Gastrocnemius medialis (tissue), 4 donors: ENCODE results near the gene MAP2K5. TPM values are rescaled to one million over a fixed set of nuclear protein-coding genes. Genes with fewer than 3 reads are reported as not detected.

ENCODE experiments used
- ATAC-seq, 2 donors: fragments of 150-250 bp; one replicate each; pipeline ENCODE4 v1.9.1; 2016
- DNase-seq, 2 donors: peaks; one replicate each; pipeline ENCODE4 v3.0.0-alpha.2; 2019
- H3K27ac ChIP-seq, 4 donors: fragments of 200-600 bp; sonication (generic); 1 replicate in 1 of 4; 2 replicates in 3 of 4; pipeline ENCODE4 v1.5.1; 2016 to 2018; ENCODE audit warnings: mild to moderate bottlenecking in 2 of 4, moderate library complexity in 1 of 4
- H3K27me3 ChIP-seq, 3 donors: fragments of 200-600 bp; sonication (generic) in 2 of 3; 1 replicate in 1 of 3; 2 replicates in 2 of 3; pipeline versions ENCODE4 v1.5.1 to v1.6.0; 2016 to 2019; ENCODE audit warnings: mild to moderate bottlenecking in 1 of 3, moderate library complexity in 1 of 3
- H3K36me3 ChIP-seq, 2 donors: fragments of 200-600 bp; sonication (generic) in 1 of 2; one replicate each; pipeline ENCODE4 v1.5.1; 2017 to 2018
- H3K4me1 ChIP-seq, 2 donors: fragments of 200-600 bp; sonication (generic) in 1 of 2; one replicate each; pipeline ENCODE4 v1.5.1; 2016 to 2017; ENCODE audit warnings: mild to moderate bottlenecking in 2 of 2
- H3K4me3 ChIP-seq, 4 donors: fragments of 200-600 bp; sonication (generic) in 3 of 4; 1 replicate in 1 of 4; 2 replicates in 3 of 4; pipeline ENCODE4 v1.5.1; 2016 to 2019; ENCODE audit warnings: mild to moderate bottlenecking in 2 of 4
- H3K9me3 ChIP-seq, 3 donors: fragments of 200-600 bp; sonication (generic) in 2 of 3; 1 replicate in 1 of 3; 2 replicates in 2 of 3; pipeline ENCODE4 v1.5.1; 2016 to 2019
- POLR2A ChIP-seq, 2 donors: fragments of 450-650 bp; IDR thresholded peaks; one replicate each; pipeline ENCODE4 v1.6.1; 2017; ENCODE audit warnings: antibody characterized with exemption in 2 of 2, mild to moderate bottlenecking in 2 of 2, moderate library complexity in 2 of 2
- in situ Hi-C, 4 donors: fragments of 200-750 bp; cut with MboI; loops; one replicate each; pipeline versions ENCODE4 v1.15.0 to v1.8.0; 2017; ENCODE audit warnings: low sequenced_read_pairs in 4 of 4
- intact Hi-C: fragments of 100-400 bp; cut with DNase I; formaldehyde crosslinking; loops from one replicate; pipeline ENCODE4 v1.15.1; 2023; ENCODE audit warnings: low total_unique reads
- total RNA-seq, 4 donors: library from RNA; depleted of rRNA; stranded (reverse); fragments of >200 nt; gene quantifications; one replicate each; pipeline versions ENCODE4 v1.1.0 to v1.2.3, GENCODE V29; 2016
- TF ChIP-seq, protein P1 (sequence below), 5 experiments: fragments of 450-650 bp in 3 of 5; fragments of 200-600 bp in 2 of 5; sonication (generic) in 2 of 5; IDR thresholded peaks in 4 of 5; conservative IDR thresholded peaks in 1 of 5; 1 replicate in 4 of 5; 2 replicates in 1 of 5; pipeline ENCODE4 v1.5.1; 2016 to 2019; ENCODE audit warnings: antibody characterized with exemption in 5 of 5, mild to moderate bottlenecking in 3 of 5, moderate library complexity in 3 of 5

The MAP2K5 gene
- total RNA-seq, 4 donors from 2014 or later = 5.9 to 6.8 (median 6.4) TPM

DNA sequence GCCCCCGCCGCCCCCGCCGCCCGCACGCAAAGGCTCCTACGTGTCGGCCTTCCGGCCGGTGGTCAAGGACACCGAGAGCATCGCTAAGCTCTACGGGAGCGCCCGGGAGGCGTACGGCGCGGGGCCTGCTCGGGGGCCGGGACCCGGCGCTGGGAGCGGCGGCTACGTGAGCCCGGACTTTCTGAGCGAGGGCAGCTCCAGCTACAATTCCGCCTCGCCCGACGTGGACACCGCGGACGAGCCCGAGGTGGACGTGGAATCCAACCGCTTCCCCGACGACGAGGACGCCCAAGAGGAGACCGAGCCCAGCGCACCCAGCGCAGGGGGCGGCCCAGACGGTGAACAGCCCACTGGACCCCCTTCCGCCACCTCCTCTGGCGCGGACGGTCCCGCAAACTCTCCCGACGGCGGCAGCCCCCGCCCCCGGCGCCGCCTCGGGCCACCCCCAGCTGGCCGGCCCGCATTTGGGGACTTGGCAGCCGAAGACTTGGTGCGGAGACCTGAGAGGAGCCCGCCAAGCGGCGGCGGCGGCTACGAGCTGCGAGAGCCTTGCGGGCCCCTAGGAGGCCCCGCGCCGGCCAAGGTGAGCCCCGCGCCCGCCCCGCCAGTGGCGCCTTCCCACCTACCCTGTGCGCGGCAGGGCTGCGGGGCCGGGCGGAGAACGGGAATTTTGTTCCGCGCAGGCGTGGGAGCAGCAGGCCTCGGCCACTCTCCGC is 285.2 kb downstream of the MAP2K5 start:
- no peak overlapping the region for H3K27ac ChIP-seq
- in situ Hi-C loops (loop anchor here in 2 of 4 donors (25.0 kb wide), 2 partner anchors 290 to 890 kb away; partner anchors contain the start of gene MAP2K5 (in 1 of the 2)), intact Hi-C loops (no loop called here)
- ATAC-seq = no peak
- peaks cover 5 to 11% of the 10 kb centered on the region in 2 donors for H3K4me1 ChIP-seq
- peaks cover 91 to 95% (median 95%) of the 10 kb centered on the region in 3 donors for H3K27me3 ChIP-seq
- DNase-seq = no peak
- H3K4me3 ChIP-seq = no peak overlapping the region
- H3K9me3 ChIP-seq = no peaks in the 10 kb centered on the region
- no peaks in the 10 kb centered on the region for H3K36me3 ChIP-seq
- TF ChIP-seq, protein P1, sequence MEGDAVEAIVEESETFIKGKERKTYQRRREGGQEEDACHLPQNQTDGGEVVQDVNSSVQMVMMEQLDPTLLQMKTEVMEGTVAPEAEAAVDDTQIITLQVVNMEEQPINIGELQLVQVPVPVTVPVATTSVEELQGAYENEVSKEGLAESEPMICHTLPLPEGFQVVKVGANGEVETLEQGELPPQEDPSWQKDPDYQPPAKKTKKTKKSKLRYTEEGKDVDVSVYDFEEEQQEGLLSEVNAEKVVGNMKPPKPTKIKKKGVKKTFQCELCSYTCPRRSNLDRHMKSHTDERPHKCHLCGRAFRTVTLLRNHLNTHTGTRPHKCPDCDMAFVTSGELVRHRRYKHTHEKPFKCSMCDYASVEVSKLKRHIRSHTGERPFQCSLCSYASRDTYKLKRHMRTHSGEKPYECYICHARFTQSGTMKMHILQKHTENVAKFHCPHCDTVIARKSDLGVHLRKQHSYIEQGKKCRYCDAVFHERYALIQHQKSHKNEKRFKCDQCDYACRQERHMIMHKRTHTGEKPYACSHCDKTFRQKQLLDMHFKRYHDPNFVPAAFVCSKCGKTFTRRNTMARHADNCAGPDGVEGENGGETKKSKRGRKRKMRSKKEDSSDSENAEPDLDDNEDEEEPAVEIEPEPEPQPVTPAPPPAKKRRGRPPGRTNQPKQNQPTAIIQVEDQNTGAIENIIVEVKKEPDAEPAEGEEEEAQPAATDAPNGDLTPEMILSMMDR (IDR thresholded peaks at IDR 0.05 in 4 of 5, conservative IDR thresholded peaks at IDR 0.05 in 1 of 5) = no peak
- TF ChIP-seq POLR2A (IDR thresholded peaks at IDR 0.05) = no peak

DNA sequence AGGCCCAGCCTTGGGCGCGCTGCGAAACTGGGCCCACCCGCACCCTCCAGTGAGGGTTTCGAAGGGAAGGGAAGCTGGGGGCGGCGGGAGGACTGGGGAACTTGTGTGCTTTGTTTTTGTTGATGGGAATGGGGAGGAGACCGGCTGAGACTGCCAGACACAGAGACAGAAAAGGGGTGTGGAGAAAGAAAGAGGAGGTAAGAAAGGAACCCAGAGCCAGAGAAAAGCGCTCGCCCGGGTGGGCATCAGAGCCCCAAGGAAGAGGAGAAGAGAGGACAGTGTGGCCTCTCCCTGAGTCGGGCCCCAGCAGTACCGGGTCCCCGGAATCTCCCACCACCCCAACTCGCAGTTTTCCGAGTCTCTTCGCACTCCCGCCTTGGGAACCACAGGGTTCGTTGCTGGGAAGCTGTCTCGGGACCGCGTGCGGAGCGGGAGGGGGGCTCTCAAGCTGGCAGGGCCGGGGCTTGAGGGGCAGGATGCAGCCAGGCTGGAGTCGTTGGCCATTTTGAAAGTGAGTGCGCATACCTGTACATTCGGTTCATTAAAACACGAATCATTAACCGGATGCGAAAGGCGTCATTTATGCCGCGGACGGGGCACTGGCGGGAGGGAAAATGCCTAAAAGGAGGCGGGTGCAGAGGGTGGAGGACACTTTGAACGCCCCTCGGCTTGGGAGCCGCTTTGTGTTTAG is 285.9 kb downstream of the MAP2K5 start:
- in situ Hi-C loops = loop anchor here in 2 of 4 donors (25.0 kb wide), 2 partner anchors 291 to 891 kb away; partner anchors contain the start of gene MAP2K5 (in 1 of the 2)
- no peak for ATAC-seq
- H3K27me3 ChIP-seq = peaks cover 91 to 99% (median 98%) of the 10 kb centered on the region in 3 donors

DNA sequence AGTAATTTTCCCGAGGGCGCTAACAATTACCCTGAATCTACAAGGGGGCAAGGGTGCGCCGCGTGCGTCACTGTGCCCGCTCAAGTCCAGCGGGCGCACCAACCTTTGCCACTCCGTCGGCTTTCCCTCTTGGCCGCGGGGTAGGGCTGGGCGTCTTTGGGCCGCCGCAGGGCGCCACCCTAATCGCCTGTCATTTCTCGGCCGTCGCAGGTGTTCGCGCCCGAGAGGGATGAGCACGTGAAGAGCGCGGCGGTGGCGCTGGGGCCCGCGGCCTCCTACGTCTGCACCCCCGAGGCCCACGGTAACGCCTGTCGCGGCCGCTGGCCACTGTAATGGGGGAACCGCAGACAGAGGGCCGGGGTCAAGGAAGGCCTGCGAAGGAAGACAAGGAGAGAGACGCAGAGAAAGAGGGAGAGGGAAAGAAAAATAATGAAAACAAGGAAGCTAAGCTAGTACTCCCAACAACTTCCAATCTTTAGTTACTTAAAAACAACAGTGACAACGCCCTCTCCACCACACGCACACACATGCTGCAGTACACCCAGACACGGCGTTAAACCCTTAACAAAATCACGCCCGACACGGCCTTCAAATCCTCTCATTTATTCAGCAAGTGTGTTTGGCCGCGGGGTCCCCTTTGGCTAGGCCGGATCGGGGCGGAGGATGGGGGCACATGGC is 286.6 kb downstream of the MAP2K5 start:
- H3K9me3 ChIP-seq = no peaks in the 10 kb centered on the region
- DNase-seq (no peak), ATAC-seq (no peak)
- in situ Hi-C loops (loop anchor here in 2 of 4 donors (25.0 kb wide), 2 partner anchors 292 to 892 kb away; partner anchors contain the start of gene MAP2K5 (in 1 of the 2)), intact Hi-C loops (no loop called here)
- peaks cover 7 to 15% of the 10 kb centered on the region in 2 donors for H3K4me1 ChIP-seq
- H3K4me3 ChIP-seq = no peak overlapping the region
- TF ChIP-seq, protein P1 (IDR thresholded peaks at IDR 0.05 in 4 of 5, conservative IDR thresholded peaks at IDR 0.05 in 1 of 5) = no peak
- H3K27ac ChIP-seq = no peak overlapping the region
- no peaks in the 10 kb centered on the region for H3K36me3 ChIP-seq
- H3K27me3 ChIP-seq = peaks cover 90 to 100% (median 96%) of the 10 kb centered on the region in 3 donors

More for the DNA sequence above, 285.9 kb downstream of the MAP2K5 start:
- DNase-seq = no peak
- Histone ChIP-seq H3K4me3 (no peak overlapping the region), H3K36me3 (no peaks in the 10 kb centered on the region), H3K9me3 (no peaks in the 10 kb centered on the region), H3K27ac (no peak overlapping the region), H3K4me1 (peaks cover 1 to 13% of the 10 kb centered on the region in 2 donors)
- intact Hi-C loops = no loop called here
- no peak for TF ChIP-seq POLR2A (IDR thresholded peaks at IDR 0.05)
- TF ChIP-seq, protein P1 (IDR thresholded peaks at IDR 0.05 in 4 of 5, conservative IDR thresholded peaks at IDR 0.05 in 1 of 5) = no peak

DNA sequence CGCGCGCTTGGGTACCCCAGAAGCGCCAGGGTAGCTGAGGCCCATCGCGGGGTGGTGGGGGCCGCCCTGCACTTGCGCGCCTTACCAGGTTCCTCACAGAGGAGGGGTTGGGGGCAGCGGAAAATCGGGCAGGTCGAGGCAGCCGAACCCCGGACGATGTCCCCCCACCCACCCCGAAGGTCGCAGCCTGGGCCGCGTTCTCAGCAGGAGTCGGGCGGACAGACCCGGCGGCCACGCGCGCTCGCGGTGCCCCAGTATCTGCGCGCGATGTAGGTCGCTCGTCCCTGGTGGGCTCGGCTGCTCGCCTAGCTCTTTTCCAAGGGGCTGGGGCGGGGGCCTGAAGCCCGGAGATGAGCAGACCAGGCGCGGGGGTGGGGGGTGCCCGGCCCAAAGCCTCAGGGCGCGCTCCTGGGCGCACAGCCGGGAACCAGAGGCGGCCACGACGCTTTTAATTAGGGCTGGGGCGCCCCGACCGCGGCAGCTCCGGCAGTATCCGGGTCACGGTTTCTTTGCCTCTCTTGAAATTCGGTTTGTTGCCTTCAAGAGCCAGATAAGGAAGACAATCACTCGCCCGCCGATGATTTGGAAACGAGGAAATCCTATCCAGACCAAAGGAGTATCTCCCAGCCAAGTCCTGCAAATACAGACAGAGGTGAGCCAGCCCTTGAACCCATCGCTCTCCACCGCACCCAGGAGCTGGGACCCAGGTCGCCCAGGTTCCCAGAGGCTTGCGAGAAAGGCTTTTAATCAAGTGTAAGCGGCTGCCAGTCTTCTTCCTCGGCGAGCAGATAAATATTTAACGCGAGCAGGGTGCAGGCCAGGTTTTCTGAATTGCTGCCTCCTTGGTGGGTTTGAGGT is 287.4 kb downstream of the MAP2K5 start:
- no peaks in the 10 kb centered on the region for H3K9me3 ChIP-seq
- ATAC-seq = no peak
- no peaks in the 10 kb centered on the region for H3K36me3 ChIP-seq
- in situ Hi-C loops = loop anchor here (10.0 to 25.0 kb wide), 4 partner anchors 293 to 893 kb away; partner anchors contain the start of gene MAP2K5 (in 1 of the 4)
- no peak overlapping the region for H3K27ac ChIP-seq
- H3K4me1 ChIP-seq = peaks cover 7 to 23% of the 10 kb centered on the region in 2 donors
- no peak for DNase-seq
- intact Hi-C loops = no loop called here
- TF ChIP-seq POLR2A (IDR thresholded peaks at IDR 0.05) = no peak
- TF ChIP-seq, protein P1 (IDR thresholded peaks at IDR 0.05 in 4 of 5, conservative IDR thresholded peaks at IDR 0.05 in 1 of 5) = no peak
- peaks cover 82 to 100% (median 96%) of the 10 kb centered on the region in 3 donors for H3K27me3 ChIP-seq
- H3K4me3 ChIP-seq = no peak overlapping the region
